HPDE6-E6E7 (cell line): ENCODE data around the gene SUGCT.

ENCODE experiments used
- DNase-seq: peaks from one replicate; pipeline ENCODE4 v3.0.0; 2011; ENCODE audit warnings: missing footprints; ENCODE audit errors: extremely low spot score

Gene SUGCT

GRCh38 chr7:40520986-40521738, 386.4 kb downstream of the SUGCT start:
- DNase-seq: no peak

DNA sequence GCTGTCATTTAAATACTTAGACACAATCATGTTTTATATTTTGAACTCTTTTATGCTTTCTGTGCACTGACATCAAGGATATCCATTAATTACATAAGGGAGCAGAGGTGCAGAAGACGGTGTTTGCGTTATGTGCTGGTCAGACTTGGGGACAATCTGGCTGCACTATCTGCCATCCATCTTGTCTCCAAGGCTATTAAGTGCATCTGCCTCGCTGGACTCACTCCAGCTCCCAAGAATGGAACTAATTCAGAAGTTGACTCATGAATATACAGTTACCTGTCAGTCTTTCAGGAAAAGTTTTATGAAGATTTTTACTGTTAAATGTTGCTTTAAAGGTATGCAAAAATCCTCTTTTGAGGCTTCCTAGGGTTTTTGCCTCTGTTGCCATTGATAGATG, 391.0 kb downstream of the SUGCT start:
- DNase-seq: no peak

- DNase-seq: no peak
These were observed 392.3 kb downstream of the SUGCT start for GRCh38 chr7:40526951-40527715.

DNA sequence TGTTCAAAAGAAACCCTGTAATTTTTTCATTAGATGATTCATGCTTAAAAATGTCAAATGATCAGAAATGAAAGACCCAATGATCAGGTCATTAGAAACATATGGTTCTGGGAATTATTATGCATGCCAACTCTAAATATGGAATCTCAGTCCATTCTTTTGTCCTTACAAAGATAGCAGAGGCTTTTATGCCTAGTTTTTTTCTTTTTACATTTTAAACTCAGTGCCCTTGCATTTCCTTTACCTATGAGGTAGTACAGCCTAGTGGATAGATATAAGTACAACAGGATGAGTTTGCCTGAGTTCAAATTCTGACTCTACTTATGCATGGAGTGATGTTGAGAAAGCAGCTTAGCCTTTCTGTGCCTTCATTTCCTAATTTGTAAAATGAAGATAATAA, 392.9 kb downstream of the SUGCT start:
- DNase-seq: no peak

GRCh38 chr7:40530292-40530691, 395.5 kb downstream of the SUGCT start:
- DNase-seq: no peak

DNA sequence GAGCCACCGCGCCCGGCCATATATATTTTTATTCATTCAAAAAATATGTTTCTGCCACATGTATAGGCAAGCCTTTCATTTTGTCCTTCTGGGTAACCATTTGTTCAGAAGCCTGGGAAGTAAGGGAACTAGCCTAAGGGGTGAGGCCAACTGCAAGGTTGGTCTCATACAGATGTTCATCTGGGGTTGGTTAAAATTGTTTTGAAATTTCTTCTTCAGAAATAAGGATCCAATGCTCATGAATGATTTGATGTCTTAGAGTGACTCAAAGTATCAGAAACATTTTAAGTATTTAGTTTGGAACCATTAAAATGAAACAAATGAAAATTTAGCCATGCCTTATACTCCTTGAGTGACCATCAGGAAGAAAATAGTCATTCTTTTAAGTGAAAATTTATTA, 397.2 kb downstream of the SUGCT start:
- no peak for DNase-seq

DNA sequence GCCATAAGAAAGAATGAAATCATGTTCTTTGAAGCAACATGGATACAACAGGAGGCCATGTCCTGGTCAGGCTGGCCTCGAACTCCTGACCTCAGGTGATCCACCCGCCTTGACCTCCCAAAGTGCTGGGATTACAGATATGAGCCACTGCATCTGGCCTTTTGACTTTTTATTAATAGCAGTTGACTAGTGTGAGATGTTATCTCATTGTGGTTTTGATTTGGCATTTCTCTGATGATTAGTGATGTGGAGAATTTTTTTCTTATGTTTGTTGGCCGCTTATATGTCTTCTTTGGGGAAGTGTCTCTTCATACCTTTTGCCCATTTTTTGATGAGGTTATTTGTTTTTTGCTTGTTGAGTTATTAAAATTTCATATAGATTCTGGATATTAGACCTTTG, 400.9 kb downstream of the SUGCT start:
- no peak for DNase-seq

GRCh38 chr7:40536421-40536820, 401.6 kb downstream of the SUGCT start:
- no peak for DNase-seq

DNA sequence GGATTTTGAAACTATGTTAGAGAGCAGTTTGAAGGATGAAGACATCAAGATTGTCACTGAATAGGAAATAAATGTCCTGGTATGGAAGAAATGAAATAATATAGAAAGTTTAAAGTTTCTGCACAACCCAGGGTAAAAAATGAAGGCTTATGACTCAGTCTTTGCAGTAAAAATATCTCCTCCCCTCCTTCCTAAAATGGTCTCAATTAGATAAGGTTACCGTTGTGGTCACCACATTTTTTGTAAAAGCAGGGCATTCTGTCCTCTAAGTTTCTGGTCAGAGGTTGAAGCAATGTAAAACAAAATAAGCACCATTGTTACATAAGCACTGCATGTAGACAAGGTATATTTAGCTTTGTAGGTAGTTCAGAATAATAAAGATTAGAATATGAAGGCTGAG, 403.5 kb downstream of the SUGCT start:
- no peak for DNase-seq

GRCh38 chr7:40541336-40541735, 406.5 kb downstream of the SUGCT start:
- no peak for DNase-seq

DNA sequence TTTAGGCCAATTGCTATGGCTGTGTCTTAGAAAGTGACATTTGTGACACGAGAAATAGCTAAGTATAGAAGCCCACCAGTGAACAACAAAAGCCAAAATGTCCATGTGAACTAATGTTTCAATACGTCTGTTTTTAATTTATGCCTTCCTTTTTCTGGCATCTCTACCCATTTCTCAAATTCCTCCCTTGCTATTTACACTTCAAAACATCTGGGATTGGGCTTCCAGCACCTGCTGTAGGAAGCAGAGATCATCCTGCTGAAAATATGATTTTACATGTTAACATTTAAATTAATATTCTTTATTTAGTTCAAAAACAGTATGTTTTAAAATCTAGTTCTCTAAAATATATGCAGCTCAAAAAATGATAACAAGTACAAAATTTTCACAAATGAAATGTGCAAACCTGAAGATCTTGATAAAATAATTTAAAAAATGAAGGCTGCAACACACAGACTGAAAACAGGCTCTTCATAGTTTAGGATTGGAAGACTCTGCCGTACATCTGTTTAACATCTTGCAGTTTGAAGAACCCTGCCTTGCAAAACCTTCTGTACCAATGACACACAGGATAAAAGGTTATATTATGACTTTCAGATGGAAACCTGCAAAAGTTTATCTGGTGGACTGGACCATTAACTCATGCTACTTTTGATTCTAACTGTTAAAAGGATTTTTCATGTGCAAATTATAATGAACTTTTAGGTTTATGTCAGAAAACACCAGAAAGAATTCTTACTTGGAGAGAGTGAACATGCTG, 408.4 kb downstream of the SUGCT start:
- no peak for DNase-seq

DNA sequence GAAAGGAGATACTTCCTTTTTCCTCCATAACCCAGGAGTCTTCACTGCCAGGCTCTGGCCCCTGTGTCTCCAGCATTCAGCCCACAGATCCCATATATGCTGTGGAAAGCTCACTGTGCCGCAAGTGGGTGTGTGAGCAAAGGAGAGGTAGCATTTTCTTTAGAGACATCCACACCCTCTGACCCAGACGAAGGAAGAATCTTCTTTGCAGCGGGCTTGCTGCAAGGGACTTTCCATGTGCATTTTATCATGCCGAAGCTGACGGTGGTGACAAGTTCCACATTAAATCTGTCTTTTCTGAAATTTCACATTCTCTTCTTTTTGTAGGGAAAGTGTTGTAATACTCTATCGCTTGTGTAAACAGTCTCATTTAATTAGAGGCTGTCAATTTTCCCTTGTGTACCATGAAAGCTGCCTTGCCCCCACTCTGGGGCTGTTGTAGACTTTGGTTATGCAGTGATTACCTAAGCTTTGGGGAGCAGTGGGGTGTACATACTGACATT, 409.5 kb downstream of the SUGCT start:
- DNase-seq: no peak

DNA sequence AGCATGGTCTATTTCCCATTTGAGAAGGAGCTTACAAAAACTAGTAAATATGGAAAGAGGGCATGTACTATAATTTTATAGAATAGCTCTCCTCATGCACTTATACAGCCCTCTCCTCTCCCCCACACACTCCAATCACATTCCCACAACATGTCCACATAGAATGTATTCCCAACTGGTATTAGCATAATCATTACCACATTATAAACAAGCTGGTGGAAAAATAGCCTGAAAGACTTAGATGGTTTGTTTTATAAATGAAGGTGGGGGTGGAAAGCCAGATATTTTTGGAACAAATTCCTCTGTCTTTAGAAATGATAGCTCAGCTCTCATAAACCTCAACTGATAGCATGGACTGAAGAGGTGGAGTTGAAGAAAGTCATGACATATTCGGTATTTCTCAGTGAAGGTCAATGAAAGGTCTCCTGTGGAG, 410.1 kb downstream of the SUGCT start:
- no peak for DNase-seq

GRCh38 chr7:40545739-40546138, 410.9 kb downstream of the SUGCT start:
- no peak for DNase-seq

- no peak for DNase-seq
These were observed 412.1 kb downstream of the SUGCT start for GRCh38 chr7:40546616-40547501.

DNA sequence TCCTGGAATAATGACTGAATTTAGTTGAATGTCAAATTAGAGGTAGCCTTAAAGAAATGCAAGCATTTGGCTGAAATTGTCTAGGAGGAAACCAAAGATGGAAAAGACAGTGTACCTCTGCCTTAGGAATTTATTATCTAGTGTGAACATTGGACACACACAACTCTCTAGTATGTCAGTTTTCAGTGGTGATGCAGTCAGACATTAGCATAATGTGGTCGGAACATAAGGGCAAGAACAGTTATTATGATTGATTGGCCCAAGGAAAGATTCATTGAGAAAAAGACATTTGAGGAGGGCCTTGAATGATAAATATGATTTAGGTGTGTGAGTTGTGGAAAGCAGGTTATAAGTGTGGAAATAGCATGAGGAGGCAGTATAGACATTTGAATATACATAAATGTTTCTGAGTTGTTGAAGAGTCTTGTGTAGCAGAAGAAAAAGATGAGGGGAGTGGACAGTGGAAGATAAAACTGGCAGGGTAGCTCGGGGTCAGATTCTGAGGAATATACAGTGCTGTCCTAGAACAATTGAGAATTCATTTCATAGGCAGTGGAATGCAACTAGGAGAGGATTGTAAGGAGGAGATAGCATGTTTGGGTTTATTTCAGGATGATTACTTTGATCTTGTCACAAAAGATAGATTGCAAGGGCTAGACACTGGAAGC, 414.7 kb downstream of the SUGCT start:
- DNase-seq: no peak

GRCh38 chr7:40551685-40552576, 417.1 kb downstream of the SUGCT start:
- peak; percentile 14 for DNase-seq

DNA sequence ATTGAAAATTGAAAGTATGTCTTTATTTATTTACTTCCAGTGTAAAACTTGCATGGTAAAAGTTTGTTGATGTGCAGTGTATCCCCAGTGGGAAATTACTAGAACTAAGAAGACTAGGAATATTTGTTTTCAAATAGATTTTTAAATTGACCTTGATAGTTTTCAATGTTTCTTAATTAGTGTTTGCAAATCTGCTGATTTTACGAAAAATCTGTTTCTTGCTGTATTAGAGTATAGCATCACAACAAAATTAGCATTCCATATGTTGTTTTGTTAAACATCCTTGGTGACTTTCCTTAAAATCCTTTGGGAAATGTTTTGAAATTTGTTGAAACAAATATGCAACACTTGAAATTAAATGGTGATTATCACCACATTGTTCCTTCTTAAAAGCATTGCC, 425.9 kb downstream of the SUGCT start:
- DNase-seq: no peak

- DNase-seq: no peak
These were observed 432.1 kb downstream of the SUGCT start for GRCh38 chr7:40566879-40567278.

- DNase-seq: no peak
These were observed 434.5 kb downstream of the SUGCT start for GRCh38 chr7:40569326-40569725.
